ENCODE data around the gene C20orf202. TPM values are rescaled to one million over a fixed set of nuclear protein-coding genes. Genes with fewer than 3 reads are reported as not detected.

The C20orf202 gene
- total RNA-seq, 1 donor from 2014 or later, result not detected

- no peak for TF ChIP-seq CTCF (IDR thresholded peaks at IDR 0.05)
- Histone ChIP-seq H3K36me3 (no peaks in the 10 kb centered on the region), H3K27me3 (no peaks in the 10 kb centered on the region), H3K9me3 (no peaks in the 10 kb centered on the region), H3K27ac (no peak overlapping the region), H3K4me1 (no peaks in the 10 kb centered on the region), H3K4me3 (no peak overlapping the region)
- no peak for DNase-seq (ENCODE audit: low spot score in 2 of 2)
- intact Hi-C loops (cut with DNase I), result no loop called here
Measured at GRCh38 chr20:1204113-1204512, 859 bp downstream of the C20orf202 start.

DNA sequence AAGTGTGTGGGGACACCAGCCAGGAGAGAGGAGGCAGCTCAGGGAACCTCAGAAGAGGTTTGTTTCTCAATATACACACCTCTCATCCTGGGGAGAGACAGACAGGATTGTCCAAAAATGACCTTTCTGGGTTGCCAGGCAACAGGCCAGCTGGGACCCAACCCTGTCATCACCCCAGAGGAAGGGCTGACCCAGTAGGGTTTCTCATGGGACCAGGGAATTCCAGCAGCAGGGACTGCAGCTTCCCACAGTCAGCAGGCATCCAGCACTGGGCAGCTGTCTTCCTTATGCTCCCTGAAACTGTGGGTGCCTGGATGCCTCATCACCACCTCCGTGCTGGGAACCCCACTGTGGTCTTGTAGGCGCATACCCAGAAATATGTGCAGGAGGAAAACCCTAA, 1.3 kb downstream of the C20orf202 start:
- H3K4me1 ChIP-seq, result no peaks in the 10 kb centered on the region
- no peaks in the 10 kb centered on the region for H3K27me3 ChIP-seq
- no peak for DNase-seq (ENCODE audit: low spot score in 2 of 2)
- TF ChIP-seq CTCF (IDR thresholded peaks at IDR 0.05), result no peak
- intact Hi-C loops (cut with DNase I), result no loop called here
- no peak overlapping the region for H3K4me3 ChIP-seq
- no peaks in the 10 kb centered on the region for H3K36me3 ChIP-seq
- no peaks in the 10 kb centered on the region for H3K9me3 ChIP-seq
- H3K27ac ChIP-seq, result no peak overlapping the region

GRCh38 chr20:1205802-1206201, 2.5 kb downstream of the C20orf202 start:
- Histone ChIP-seq H3K27me3 (no peaks in the 10 kb centered on the region), H3K36me3 (no peaks in the 10 kb centered on the region), H3K27ac (no peak overlapping the region), H3K4me3 (no peak overlapping the region), H3K4me1 (no peaks in the 10 kb centered on the region), H3K9me3 (no peaks in the 10 kb centered on the region)
- no peak for TF ChIP-seq CTCF (IDR thresholded peaks at IDR 0.05)
- no peak for DNase-seq (ENCODE audit: low spot score in 2 of 2)
- intact Hi-C loops (cut with DNase I), result no loop called here

DNA sequence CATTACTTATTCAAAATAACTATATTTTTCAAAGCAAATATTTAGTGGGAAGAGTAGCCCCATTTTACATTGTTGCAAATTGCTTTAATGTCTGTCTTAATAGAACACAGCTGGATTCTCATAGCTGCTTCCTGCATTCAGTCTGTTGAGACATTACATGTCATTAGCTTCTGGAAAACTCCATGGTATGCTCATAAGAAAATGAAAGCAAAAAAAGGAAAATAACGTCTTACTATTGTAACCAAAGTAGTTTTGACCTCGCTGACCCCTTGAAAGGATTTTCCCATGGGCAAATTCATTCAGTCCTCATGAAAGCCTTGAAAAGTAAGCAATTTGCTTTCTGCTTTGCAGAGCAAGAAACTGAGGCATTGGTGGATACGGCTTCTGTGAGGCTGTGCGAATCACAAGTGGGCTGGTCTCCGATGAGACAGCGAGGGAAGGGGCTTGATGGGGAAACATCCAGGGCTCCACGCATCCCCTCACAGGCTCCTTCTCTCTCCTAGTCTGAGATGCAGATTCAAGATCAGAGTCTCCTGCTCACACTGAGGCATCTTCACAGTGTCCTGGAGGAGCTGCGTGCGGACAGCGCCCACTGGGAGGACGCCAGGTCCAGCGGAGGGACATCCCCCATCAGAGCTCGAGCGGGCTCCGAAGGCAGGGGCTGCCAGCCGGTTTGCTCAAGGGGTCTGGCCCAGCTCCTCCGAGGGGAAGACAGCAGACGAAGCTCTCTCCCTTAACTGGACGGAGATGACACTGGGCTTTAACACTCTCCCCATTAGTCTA, 3.3 kb downstream of the C20orf202 start:
- H3K4me1 ChIP-seq, result no peaks in the 10 kb centered on the region
- intact Hi-C loops (cut with DNase I), result no loop called here
- DNase-seq (ENCODE audit: low spot score in 2 of 2), result no peak
- no peaks in the 10 kb centered on the region for H3K27me3 ChIP-seq
- H3K9me3 ChIP-seq, result no peaks in the 10 kb centered on the region
- TF ChIP-seq CTCF (IDR thresholded peaks at IDR 0.05), result no peak
- H3K4me3 ChIP-seq, result no peak overlapping the region
- H3K36me3 ChIP-seq, result no peaks in the 10 kb centered on the region
- H3K27ac ChIP-seq, result no peak overlapping the region

- intact Hi-C loops (cut with DNase I), result no loop called here
- Histone ChIP-seq H3K4me3 (no peak overlapping the region), H3K36me3 (no peaks in the 10 kb centered on the region), H3K4me1 (no peaks in the 10 kb centered on the region), H3K9me3 (no peaks in the 10 kb centered on the region), H3K27ac (no peak overlapping the region), H3K27me3 (no peaks in the 10 kb centered on the region)
- no peak for DNase-seq (ENCODE audit: low spot score in 2 of 2)
- TF ChIP-seq CTCF (IDR thresholded peaks at IDR 0.05), result no peak
Measured at GRCh38 chr20:1207293-1207878, 4.1 kb downstream of the C20orf202 start.

Data from ascending aorta (tissue), 2 donors.